ENCODE data around the gene PGC. TPM values are rescaled to one million over a fixed set of nuclear protein-coding genes. Genes with fewer than 3 reads are reported as not detected.

PGC gene
- total and polyA plus RNA-seq, 2 of the 8 experiments (the other 6 are each of a cell fraction or from before 2014, with no cell fraction given) = 0.09 TPM; not detected in 1

DNA sequence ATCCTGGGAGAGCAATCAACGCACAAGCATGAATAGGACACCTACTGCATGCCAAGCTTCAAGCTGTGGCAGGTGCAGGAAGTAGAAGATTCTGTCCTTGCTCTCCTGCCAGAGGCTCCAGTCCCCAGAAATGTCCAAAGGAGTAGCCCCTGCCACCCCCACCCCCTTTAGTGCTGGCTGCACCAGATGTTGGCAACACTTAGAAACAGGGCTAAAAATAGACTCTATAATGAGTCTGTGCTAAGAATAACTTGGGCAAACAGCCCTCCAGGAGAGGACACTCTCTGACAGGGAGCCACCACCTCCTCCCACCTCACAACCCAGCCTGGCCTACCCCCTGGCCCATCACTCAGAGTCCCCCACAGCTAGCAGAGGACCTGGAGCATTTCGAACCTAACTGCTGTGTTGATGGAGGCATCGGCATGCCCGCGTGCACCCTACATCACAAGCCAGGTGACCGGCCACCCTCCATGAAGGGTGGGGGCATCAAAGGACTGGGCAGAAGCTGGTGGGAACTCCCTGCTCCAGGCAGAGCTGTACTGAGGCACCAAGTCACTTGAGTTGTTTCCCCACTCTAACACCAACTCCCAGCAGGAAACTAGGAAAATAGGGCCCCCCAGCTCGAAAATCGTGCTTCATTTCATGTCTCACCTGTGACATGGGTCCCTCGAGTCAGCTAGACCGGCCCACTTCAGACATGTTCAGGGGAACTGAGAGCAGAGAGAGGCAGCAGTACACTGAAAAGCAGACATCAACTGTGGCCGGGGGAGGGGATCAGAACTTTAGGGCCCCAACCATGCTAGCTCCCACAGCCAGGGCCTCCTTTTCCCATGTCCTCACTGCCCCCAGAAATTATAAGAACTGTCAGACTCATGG lies 30.4 kb downstream of the PGC start:
- H3K27ac ChIP-seq (ENCODE audit: low read depth, low read length) = no peak overlapping the region

More for the DNA sequence above, 30.4 kb downstream of the PGC start:
- Histone ChIP-seq H3K18ac (ENCODE audit: extremely low read depth, low read length) (no peak overlapping the region), H3K4ac (replicated peaks; ENCODE audit: insufficient read length, low read depth, low read length) (no peak overlapping the region), H2BK5ac (ENCODE audit: low read depth, low read length) (no peak overlapping the region), H3K4me1 (replicated peaks in 1 of 4; ENCODE audit: control insufficient read depth in 3 of 4, insufficient read depth in 4 of 4, low read length in 3 of 4) (peaks cover 0 to 3% (median 0%) of the 10 kb centered on the region in 4 experiments; a peak in 1 of 7 replicates), H3K14ac (ENCODE audit: insufficient read length) (no peak overlapping the region), H3K4me3 (ENCODE audit: extremely low read depth in 1 of 4, insufficient read depth in 2 of 4, low read depth in 3 of 4, low read length in 4 of 4) (no peak overlapping the region), H2BK15ac (ENCODE audit: low read length) (no peak overlapping the region), H3K56ac (replicated peaks; ENCODE audit: insufficient read length, low read depth, low read length) (no peak overlapping the region), H3K79me1 (ENCODE audit: low read depth, low read length) (no peaks in the 10 kb centered on the region), H2AK5ac (ENCODE audit: low read depth, low read length) (no peak overlapping the region), H4K20me1 (replicated peaks in 1 of 2; ENCODE audit: control insufficient read depth in 1 of 2, insufficient read depth in 2 of 2, low read length in 2 of 2) (peaks cover 0 to 2% of the 10 kb centered on the region in 2 experiments), H3K9me3 (ENCODE audit: insufficient read depth in 2 of 2, low read depth in 1 of 2, low read length in 1 of 2) (no peaks in the 10 kb centered on the region), H2BK20ac (ENCODE audit: low read length) (no peak overlapping the region), H3K36me3 (ENCODE audit: control insufficient read depth in 2 of 4, insufficient read depth in 4 of 4, low read length in 3 of 4) (no peaks in the 10 kb centered on the region), H3K27me3 (replicated peaks in 1 of 4; ENCODE audit: control insufficient read depth in 3 of 4, extremely low read depth in 1 of 4, insufficient read depth in 3 of 4, low read length in 3 of 4) (no peaks in the 10 kb centered on the region; a peak in 1 of 7 replicates), H2BK12ac (ENCODE audit: low read depth, low read length) (no peak overlapping the region), H3K23ac (ENCODE audit: insufficient read length) (no peak overlapping the region), H4K8ac (ENCODE audit: extremely low read depth, insufficient read depth, low read length) (0 out of 2 replicates have a peak overlapping the region, but pooled peaks have one; percentile 8), H2AFZ (ENCODE audit: low read length) (no peak overlapping the region), H3K4me2 (ENCODE audit: insufficient read depth in 1 of 2, low read depth in 2 of 2, low read length in 2 of 2) (no peak overlapping the region), H3K79me2 (ENCODE audit: control insufficient read depth in 1 of 2, insufficient read depth in 2 of 2, low read length in 2 of 2) (no peaks in the 10 kb centered on the region), H4K91ac (replicated peaks; ENCODE audit: insufficient read length, low read length) (no peak overlapping the region), H3K23me2 (ENCODE audit: low read depth, low read length) (peaks cover 2% of the 10 kb centered on the region; the same call in 1 of the 2 replicates), H3K9ac (replicated peaks in 1 of 4; ENCODE audit: extremely low read depth in 1 of 4, low read depth in 3 of 4, low read length in 3 of 4) (no peak overlapping the region), H2BK120ac (replicated peaks; ENCODE audit: low read depth, low read length) (no peak overlapping the region), H4K5ac (ENCODE audit: insufficient read length, low read depth, low read length) (no peak overlapping the region)
- 92% methylated on average over 11 of the region's 11 CpGs; no CpG with 5 or more reads in 1 of the 2 experiments for WGBS, 2 experiments (ENCODE audit: extremely low coverage in 1 of 2, insufficient coverage in 1 of 2, insufficient read length in 1 of 2, insufficient replicate concordance in 2 of 2, low coverage in 1 of 2, low lambda C conversion rate in 2 of 2, missing lambda C conversion rate in 1 of 2)
- POLR2A ChIA-PET (ENCODE audit: partially characterized antibody) = interaction anchor here (1.2 to 2.7 kb wide), 4 partner anchors 9 to 17 kb away, joined by 3 to 9 read pairs (median 4); no protein-coding TSS in a partner anchor
- no peak for TF ChIP-seq SRF (IDR thresholded peaks at IDR 0.05; ENCODE audit: low read depth, low read length)
- no peak for TF ChIP-seq FOSL1 (IDR thresholded peaks at IDR 0.05; ENCODE audit: insufficient read depth, low read depth, low read length)
- TF ChIP-seq RAD21 (IDR thresholded peaks at IDR 0.05 in 1 of 2, conservative IDR thresholded peaks at IDR 0.05 in 1 of 2; ENCODE audit: low read depth in 2 of 2, low read length in 2 of 2) = no peak
- no peak for TF ChIP-seq SAP30 (IDR thresholded peaks at IDR 0.05; ENCODE audit: insufficient read depth, insufficient replicate concordance, low read length)
- TF ChIP-seq SIX5 (IDR thresholded peaks at IDR 0.05; ENCODE audit: low read depth, low read length) = no peak
- TF ChIP-seq CREB1 (IDR thresholded peaks at IDR 0.05) = no peak
- TF ChIP-seq CHD1 (IDR thresholded peaks at IDR 0.05; ENCODE audit: low read depth, low read length) = no peak
- no peak for TF ChIP-seq JUN (IDR thresholded peaks at IDR 0.05; ENCODE audit: low read depth, low read length)
- TF ChIP-seq, protein P1, sequence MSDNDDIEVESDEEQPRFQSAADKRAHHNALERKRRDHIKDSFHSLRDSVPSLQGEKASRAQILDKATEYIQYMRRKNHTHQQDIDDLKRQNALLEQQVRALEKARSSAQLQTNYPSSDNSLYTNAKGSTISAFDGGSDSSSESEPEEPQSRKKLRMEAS (IDR thresholded peaks at IDR 0.05) = no peak
- TF ChIP-seq ASH2L (IDR thresholded peaks at IDR 0.05; ENCODE audit: low read length) = no peak
- CTCF ChIA-PET (ENCODE audit: partially characterized antibody) = interaction anchor here (0.9 to 10.4 kb wide), 11 partner anchors 9 to 328 kb away, joined by 3 to 99 read pairs (median 4); no protein-coding TSS in a partner anchor
- FAIRE-seq (no peak), DNase-seq (ENCODE audit: low read depth in 1 of 2, low spot score in 2 of 2) (no peak)

Data from H1 (cell line).